Measurements from ENCODE around the gene PLCD3. TPM values are rescaled to one million over a fixed set of nuclear protein-coding genes. Genes with fewer than 3 reads are reported as not detected.

Gene PLCD3
- total and polyA plus RNA-seq, 9 of the 15 experiments (the other 6 are each of a cell fraction or from before 2014, with no cell fraction given) = 0.20 to 22.6 (median 7.5) TPM

- TF ChIP-seq TSHZ1 (CRISPR knock-in tag; IDR thresholded peaks at IDR 0.05) (no peak), CC2D1A (IDR thresholded peaks at IDR 0.05) (peak; percentile 75; the same call in 1 of the 2 replicates), RBM25 (IDR thresholded peaks at IDR 0.05; ENCODE audit: low read depth, low read length, severe bottlenecking) (peak; percentile 64), ERF (CRISPR knock-in tag; IDR thresholded peaks at IDR 0.05) (no peak), MAFG (tag; conservative IDR thresholded peaks at IDR 0.05) (no peak), POLR2AphosphoS5 (IDR thresholded peaks at IDR 0.05; ENCODE audit: control insufficient read depth, insufficient read depth, low read depth, low read length) (no peak), SIN3B (IDR thresholded peaks at IDR 0.05; ENCODE audit: low read depth) (no peak), NFYB (IDR thresholded peaks at IDR 0.05; ENCODE audit: extremely low read depth, insufficient read length) (no peak), CAMTA2 (CRISPR knock-in tag; conservative IDR thresholded peaks at IDR 0.05) (no peak), LEF1 (IDR thresholded peaks at IDR 0.05) (no peak), BRF1 (IDR thresholded peaks at IDR 0.05; ENCODE audit: borderline replicate concordance, extremely low read depth, insufficient read length) (no peak), ZNF277 (CRISPR knock-in tag; IDR thresholded peaks at IDR 0.05; ENCODE audit: borderline replicate concordance) (no peak), HDAC6 (IDR thresholded peaks at IDR 0.05; ENCODE audit: low read depth, low read length) (no peak), ZNF41 (CRISPR knock-in tag; conservative IDR thresholded peaks at IDR 0.05) (no peak), BHLHE40 (IDR thresholded peaks at IDR 0.05; ENCODE audit: low read length) (no peak), SFPQ (IDR thresholded peaks at IDR 0.05; ENCODE audit: low read depth, low read length) (no peak), KLF13 (tag; IDR thresholded peaks at IDR 0.05; ENCODE audit: borderline replicate concordance, low read depth) (no peak), WHSC1 (IDR thresholded peaks at IDR 0.05; ENCODE audit: low read length) (no peak), ZC3H4 (CRISPR knock-in tag; IDR thresholded peaks at IDR 0.05; ENCODE audit: borderline replicate concordance) (no peak), PTTG1 (tag; IDR thresholded peaks at IDR 0.05; ENCODE audit: low read depth) (no peak), E2F4 (CRISPR knock-in tag; IDR thresholded peaks at IDR 0.05; ENCODE audit: low read depth) (peak; percentile 14; the same call in 1 of the 2 replicates)
Observed at GRCh38 chr17:45131616-45132319, 547 bp downstream of the PLCD3 start (continued).

Measured in K562 (cell line).